Measurements from ENCODE around the gene MIOS. TPM values are rescaled to one million over a fixed set of nuclear protein-coding genes. Genes with fewer than 3 reads are reported as not detected.

The MIOS gene
- total RNA-seq, 1 donor from 2014 or later: 62.0 TPM

DNA sequence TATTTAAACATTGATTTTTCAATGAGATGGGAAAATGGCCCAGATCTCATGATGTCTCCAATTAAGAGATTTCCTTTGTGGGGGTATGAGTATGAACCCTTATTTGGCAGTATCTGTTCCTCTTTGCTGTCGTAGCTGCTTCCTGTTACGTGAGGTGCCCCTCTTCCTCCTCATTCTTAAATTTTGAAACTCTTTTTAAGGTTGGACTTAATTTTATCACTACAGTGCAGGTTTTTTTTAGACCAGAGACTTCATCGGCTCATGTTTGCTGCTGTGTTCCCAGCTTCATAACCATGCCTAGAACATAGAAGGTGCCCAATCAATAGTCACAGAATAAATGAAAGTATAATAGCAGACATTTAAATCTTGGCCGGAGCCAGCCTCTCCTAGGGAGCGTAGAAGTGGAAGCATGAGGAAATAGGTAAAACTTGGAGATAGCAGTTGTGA lies 2.4 kb downstream of the MIOS start:
- Mint-ChIP-seq H3K4me3 (peak overlapping the region; percentile 90), H3K27ac (no peak overlapping the region), H3K4me1 (peaks cover 19% of the 10 kb centered on the region), H3K27me3 (ENCODE audit: insufficient read depth, low read depth) (no peaks in the 10 kb centered on the region), H3K36me3 (peaks cover 43% of the 10 kb centered on the region), H3K9me3 (peaks cover 31% of the 10 kb centered on the region)
- Histone ChIP-seq H3K36me3 (no peaks in the 10 kb centered on the region), H3K4me3 (peak overlapping the region; percentile 56), H3K4me1 (peaks cover 10% of the 10 kb centered on the region), H3K79me2 (ENCODE audit: low read depth) (peaks cover 65% of the 10 kb centered on the region), H3K9me3 (ENCODE audit: low read depth) (no peaks in the 10 kb centered on the region), H3F3A (ENCODE audit: low read depth) (peaks cover 7% of the 10 kb centered on the region), H4K20me1 (ENCODE audit: low read depth) (no peaks in the 10 kb centered on the region), H3K27ac (no peak overlapping the region), H3K9ac (no peak overlapping the region), H3K4me2 (peak overlapping the region; percentile 86), H3K27me3 (no peaks in the 10 kb centered on the region), H2AFZ (replicated peaks) (no peak overlapping the region)
- DNase-seq (ENCODE audit: low spot score): no peak
- TF ChIP-seq EZH2phosphoT487 (IDR thresholded peaks at IDR 0.05) (no peak), EZH2 (IDR thresholded peaks at IDR 0.05) (no peak)
- TF ChIP-seq, protein P1, sequence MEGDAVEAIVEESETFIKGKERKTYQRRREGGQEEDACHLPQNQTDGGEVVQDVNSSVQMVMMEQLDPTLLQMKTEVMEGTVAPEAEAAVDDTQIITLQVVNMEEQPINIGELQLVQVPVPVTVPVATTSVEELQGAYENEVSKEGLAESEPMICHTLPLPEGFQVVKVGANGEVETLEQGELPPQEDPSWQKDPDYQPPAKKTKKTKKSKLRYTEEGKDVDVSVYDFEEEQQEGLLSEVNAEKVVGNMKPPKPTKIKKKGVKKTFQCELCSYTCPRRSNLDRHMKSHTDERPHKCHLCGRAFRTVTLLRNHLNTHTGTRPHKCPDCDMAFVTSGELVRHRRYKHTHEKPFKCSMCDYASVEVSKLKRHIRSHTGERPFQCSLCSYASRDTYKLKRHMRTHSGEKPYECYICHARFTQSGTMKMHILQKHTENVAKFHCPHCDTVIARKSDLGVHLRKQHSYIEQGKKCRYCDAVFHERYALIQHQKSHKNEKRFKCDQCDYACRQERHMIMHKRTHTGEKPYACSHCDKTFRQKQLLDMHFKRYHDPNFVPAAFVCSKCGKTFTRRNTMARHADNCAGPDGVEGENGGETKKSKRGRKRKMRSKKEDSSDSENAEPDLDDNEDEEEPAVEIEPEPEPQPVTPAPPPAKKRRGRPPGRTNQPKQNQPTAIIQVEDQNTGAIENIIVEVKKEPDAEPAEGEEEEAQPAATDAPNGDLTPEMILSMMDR (IDR thresholded peaks at IDR 0.05): no peak

DNA sequence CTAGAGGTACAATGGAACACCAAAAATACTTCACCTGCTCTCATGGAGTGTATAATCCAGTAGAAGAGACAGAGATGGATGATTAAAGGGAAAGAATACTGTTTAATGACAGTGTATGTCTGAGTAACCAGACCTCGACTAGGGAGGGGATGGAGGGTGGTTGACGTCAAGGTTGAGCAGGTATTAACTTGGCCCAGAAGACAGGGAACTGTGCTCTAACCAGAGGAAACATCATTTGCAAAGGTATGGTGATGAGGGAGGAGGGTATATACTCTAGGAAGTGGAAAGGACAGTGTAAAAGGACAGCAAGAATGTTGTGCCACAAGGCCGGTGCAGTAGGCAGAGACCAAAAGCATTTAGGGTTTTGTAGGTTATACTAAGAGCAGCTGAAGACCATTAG lies 2.9 kb downstream of the MIOS start:
- Mint-ChIP-seq H3K4me3 (no peak overlapping the region), H3K36me3 (peaks cover 46% of the 10 kb centered on the region), H3K9me3 (peaks cover 31% of the 10 kb centered on the region), H3K4me1 (peaks cover 19% of the 10 kb centered on the region), H3K27me3 (ENCODE audit: insufficient read depth, low read depth) (no peaks in the 10 kb centered on the region), H3K27ac (no peak overlapping the region)
- no peak for TF ChIP-seq EZH2 (IDR thresholded peaks at IDR 0.05)
- TF ChIP-seq, protein P1 (IDR thresholded peaks at IDR 0.05): no peak
- no peak for TF ChIP-seq EZH2phosphoT487 (IDR thresholded peaks at IDR 0.05)
- peaks cover 70% of the 10 kb centered on the region for H3K79me2 ChIP-seq (ENCODE audit: low read depth)
- H3K4me1 ChIP-seq: peaks cover 10% of the 10 kb centered on the region
- no peak overlapping the region for H3K4me2 ChIP-seq
- no peak for DNase-seq (ENCODE audit: low spot score)
- no peaks in the 10 kb centered on the region for H3K9me3 ChIP-seq (ENCODE audit: low read depth)
- H3F3A ChIP-seq (ENCODE audit: low read depth): peaks cover 7% of the 10 kb centered on the region
- no peaks in the 10 kb centered on the region for H4K20me1 ChIP-seq (ENCODE audit: low read depth)
- no peak overlapping the region for H3K27ac ChIP-seq
- no peak overlapping the region for H3K4me3 ChIP-seq
- H2AFZ ChIP-seq (replicated peaks): no peak overlapping the region
- H3K36me3 ChIP-seq: no peaks in the 10 kb centered on the region
- no peaks in the 10 kb centered on the region for H3K27me3 ChIP-seq
- no peak overlapping the region for H3K9ac ChIP-seq

DNA sequence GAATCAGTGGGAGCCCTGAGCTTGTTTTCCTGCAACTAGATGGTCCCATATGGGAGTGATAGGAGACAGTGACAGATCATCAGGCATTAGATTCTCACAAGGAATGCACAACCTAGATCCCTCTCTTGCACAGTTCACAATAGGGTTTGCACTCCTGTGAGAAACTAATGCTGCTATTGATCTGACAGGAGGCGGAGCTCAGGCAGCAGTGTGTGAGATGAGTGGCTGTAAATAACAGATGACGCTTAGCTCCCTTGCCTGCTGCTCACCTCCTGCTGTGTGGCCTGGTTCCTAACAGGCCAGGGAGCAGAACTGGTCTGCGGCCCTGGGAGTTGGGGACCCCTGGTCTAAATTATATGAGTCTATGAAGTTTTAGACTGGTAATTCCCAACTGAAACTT lies 3.9 kb downstream of the MIOS start:
- Histone ChIP-seq H3K9ac (no peak overlapping the region), H3K4me1 (peaks cover 10% of the 10 kb centered on the region), H3K79me2 (ENCODE audit: low read depth) (peaks cover 76% of the 10 kb centered on the region), H3K4me2 (no peak overlapping the region), H3K27me3 (no peaks in the 10 kb centered on the region), H4K20me1 (ENCODE audit: low read depth) (no peaks in the 10 kb centered on the region), H3K9me3 (ENCODE audit: low read depth) (no peaks in the 10 kb centered on the region), H3F3A (ENCODE audit: low read depth) (peaks cover 7% of the 10 kb centered on the region), H3K36me3 (no peaks in the 10 kb centered on the region), H3K4me3 (no peak overlapping the region), H2AFZ (replicated peaks) (no peak overlapping the region), H3K27ac (no peak overlapping the region)
- no peak for TF ChIP-seq EZH2 (IDR thresholded peaks at IDR 0.05)
- no peak for TF ChIP-seq EZH2phosphoT487 (IDR thresholded peaks at IDR 0.05)
- TF ChIP-seq, protein P1 (IDR thresholded peaks at IDR 0.05): no peak
- H3K9me3 Mint-ChIP-seq: peaks cover 31% of the 10 kb centered on the region
- peaks cover 19% of the 10 kb centered on the region for H3K4me1 Mint-ChIP-seq
- no peak overlapping the region for H3K27ac Mint-ChIP-seq
- DNase-seq (ENCODE audit: low spot score): no peak
- no peak overlapping the region for H3K4me3 Mint-ChIP-seq
- H3K36me3 Mint-ChIP-seq: peaks cover 48% of the 10 kb centered on the region
- H3K27me3 Mint-ChIP-seq (ENCODE audit: insufficient read depth, low read depth): no peaks in the 10 kb centered on the region
